HG02642 (cell line): ENCODE data around the gene TAS2R39.
"Not testable (repeated sequence)": the region's sequence is repeated elsewhere in the genome, so short reads cannot be mapped to it uniquely, and the experiment has no call there.

Experiments
- ATAC-seq: cut with Tn5 transposase; IDR thresholded peaks from one replicate; pipeline ENCODE4 v1.9.1; 2021; ENCODE audit warnings: mild to moderate bottlenecking; ENCODE audit not compliant: unreplicated experiment, poor library complexity

TAS2R39 gene

DNA sequence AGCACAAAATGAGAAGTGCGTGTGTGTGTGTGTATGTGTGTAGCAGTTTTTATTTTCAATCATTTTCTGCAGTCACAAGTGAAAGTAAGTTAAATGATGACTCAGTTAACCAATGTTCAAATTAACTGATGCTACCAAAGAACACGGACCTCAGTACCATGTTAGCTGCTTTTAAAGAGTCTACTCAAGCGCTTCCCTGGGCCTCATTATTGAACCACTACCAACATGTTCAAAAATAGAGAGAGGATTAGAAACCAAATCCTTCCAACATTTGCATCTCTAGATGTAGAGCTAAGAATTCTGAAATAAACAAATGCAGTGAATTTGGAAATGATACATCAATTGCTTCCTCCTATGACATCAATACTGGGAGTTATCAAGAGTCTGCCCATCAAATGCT lies at the start of gene TAS2R39:
TSS of gene TAS2R39 (plus strand) at position 396 of the 400 bp plus-strand sequence. CDS start at position 396, 0 bp downstream.
- no peak for ATAC-seq

- no peak for ATAC-seq
Observed at GRCh38 chr7:143147070-143147469, 36.1 kb upstream of the TAS2R39 start.

- ATAC-seq = no peak
Observed at GRCh38 chr7:143148050-143148449, 35.2 kb upstream of the TAS2R39 start.

- ATAC-seq = no peak
Observed at GRCh38 chr7:143148651-143149050, 34.6 kb upstream of the TAS2R39 start.

DNA sequence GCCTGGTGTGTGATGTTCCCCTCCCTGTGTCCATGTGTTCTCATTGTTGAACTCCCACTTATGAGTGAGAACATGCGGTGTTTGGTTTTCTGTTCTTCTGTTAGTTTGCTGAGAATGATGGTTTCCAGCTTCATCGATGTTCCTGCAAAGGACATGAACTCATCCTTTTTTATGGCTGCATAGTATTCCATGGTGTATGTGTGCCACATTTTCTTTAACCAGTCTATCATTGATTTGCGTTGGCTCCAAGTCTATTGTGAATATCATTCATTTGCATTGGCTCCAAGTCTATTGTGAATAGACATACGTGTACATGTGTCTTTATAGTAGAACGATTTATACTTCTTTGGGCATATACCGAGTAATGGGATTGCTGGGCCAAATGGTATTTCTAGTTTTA lies 32.5 kb upstream of the TAS2R39 start:
- not testable (repeated sequence) for ATAC-seq

DNA sequence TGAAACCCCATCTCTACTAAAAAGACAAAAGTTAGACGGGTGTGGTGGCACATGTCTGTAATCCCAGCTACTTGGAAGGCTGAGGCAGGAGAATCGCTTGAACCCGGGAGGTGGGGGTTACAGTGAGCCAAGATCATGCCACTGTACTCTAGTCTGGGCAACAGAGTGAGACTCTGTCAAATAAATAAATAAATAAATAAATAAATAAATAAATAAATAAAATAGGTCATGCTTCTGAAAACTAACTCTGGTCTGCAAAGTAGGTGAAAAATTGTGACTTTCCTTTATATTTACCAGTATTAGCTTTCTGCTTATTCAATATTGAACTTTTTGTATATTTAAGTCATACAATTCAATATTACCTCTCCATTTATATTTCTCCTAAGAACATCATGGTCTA lies 24.6 kb upstream of the TAS2R39 start:
- ATAC-seq = not testable (repeated sequence)

GRCh38 chr7:143171697-143172096 lies 11.5 kb upstream of the TAS2R39 start:
- no peak for ATAC-seq

GRCh38 chr7:143172354-143172753 lies 10.9 kb upstream of the TAS2R39 start:
- ATAC-seq = no peak

- ATAC-seq = no peak
Observed at GRCh38 chr7:143176128-143176527, 7.1 kb upstream of the TAS2R39 start.

DNA sequence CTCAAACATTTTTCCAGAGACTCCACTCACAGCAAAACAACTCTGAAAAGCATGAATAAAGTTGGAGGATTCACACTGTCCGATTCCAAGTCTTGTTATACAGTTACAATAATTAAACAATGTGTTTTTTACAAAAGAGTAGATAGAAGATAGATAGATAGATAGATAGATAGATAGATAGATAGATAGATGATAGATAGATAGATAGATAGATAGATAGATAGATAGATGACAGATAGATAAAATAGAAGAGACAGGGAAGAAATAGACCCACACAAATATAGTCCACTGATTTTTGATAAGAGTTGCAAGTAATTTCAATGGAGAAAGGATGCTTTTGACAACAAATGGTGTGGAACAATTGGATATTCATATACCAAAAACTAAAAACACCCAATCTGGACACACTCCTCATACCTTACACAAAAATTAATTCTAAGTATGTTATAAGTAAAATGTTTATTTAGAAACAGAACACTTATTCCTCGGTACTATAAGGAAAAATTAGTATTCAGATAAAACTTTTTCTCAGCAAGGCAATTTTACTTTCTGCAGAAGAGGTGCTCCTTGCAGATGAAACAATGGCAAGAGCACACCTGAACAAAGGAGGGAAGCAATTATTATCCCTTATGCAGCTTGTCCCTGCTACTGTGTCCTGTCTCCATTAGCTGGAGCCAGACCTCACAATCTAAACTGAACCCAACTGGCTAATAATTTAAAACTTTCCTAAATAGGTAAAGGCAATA lies 5.7 kb upstream of the TAS2R39 start:
- ATAC-seq = no peak

DNA sequence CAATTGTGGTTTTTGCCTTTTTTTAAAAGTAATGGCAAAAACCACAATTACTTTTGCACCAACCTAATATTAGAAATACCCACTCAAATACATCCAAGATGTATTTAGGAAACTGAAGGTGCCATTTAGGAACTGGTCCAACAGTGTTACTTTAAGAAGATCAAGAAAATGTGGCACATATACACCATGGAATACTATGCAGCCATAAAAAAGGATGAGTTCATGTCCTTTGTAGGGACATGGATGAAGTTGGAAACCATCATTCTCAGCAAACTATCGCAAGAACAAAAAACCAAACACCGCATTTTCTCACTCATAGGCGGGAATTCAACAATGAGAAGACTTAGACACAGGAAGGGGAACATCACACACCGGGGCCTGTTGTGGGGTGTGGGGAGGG lies 2.4 kb upstream of the TAS2R39 start:
- ATAC-seq = not testable (repeated sequence)

DNA sequence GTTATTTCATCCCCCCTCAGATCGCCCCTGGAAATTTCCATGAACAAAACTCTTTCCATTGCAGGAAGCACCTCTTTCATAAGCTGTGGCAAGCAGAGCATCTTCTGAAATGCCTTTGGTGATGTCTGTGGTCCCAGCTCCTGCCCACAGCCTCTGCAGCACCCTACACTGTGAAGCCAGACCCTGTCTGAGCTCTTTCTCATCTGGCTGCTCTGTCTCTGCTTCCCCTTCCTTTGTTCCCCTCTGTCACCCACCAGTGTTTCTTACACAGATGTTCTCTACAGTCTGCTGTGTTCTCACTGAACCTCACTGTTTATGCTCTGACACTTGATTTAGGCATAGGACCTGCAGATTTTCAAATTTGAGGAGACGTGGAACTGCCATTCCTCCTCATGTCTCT lies 1.9 kb upstream of the TAS2R39 start:
- ATAC-seq = no peak

DNA sequence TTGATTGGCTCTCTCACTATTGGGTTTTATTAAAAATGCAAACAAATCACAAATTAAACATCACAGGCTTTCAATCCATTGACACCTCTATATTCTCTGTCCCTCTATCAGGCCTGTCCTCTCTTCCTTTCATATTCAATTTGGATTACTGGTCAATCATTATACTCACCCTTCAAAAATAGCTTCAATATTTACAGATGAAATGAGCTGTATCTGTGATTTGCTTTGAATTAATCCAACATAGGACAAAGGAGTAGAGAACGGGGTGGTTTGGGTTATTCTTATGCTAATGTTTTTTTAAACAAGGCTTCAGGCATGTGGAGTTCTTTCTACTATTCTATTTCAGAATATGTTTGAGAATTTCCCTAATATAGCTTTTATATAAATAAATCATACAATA lies 2.3 kb downstream of the TAS2R39 start:
- no peak for ATAC-seq

- no peak for ATAC-seq
Observed at GRCh38 chr7:143188994-143189393, 5.8 kb downstream of the TAS2R39 start.

- no peak for ATAC-seq
Observed at GRCh38 chr7:143193880-143194279, 10.7 kb downstream of the TAS2R39 start.

- peak; percentile 61 for ATAC-seq
Observed at GRCh38 chr7:143199040-143199439, 15.8 kb downstream of the TAS2R39 start.

- no peak for ATAC-seq
Observed at GRCh38 chr7:143202161-143202560, 18.9 kb downstream of the TAS2R39 start.

GRCh38 chr7:143203386-143203785 lies 20.2 kb downstream of the TAS2R39 start:
- no peak for ATAC-seq

DNA sequence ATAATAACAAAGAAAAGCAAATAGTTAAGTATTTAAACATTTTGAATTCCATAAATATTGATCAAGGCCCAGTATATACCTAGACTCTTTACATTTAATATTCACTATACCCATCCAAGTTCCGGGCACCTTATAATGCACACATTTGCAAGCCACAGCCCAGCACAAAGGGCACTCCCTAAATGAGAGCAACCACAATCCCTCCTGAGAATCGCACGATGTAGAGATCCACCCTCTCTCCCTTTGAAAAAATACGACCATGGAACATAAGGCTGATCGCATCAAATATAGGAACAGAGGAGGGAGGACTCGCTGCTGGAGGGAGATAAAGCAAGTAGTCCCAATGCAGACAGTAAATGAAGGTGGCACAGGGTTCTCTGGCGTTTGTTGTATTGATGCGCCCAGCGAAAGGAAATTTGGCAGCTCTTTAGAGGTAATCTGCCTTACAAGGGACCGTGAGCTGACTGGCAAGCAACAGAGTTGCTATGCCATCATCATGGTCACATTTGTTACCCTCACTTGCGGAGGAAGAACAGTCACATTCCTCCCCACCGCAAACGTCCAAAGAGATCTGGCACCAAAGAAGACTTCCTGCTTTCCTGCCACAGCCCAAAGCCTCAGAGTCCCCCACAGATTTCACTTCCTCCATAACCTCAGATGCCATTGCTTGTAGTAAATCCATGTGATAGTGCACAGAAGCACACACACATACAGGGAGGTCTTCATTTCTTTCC lies 22.5 kb downstream of the TAS2R39 start:
- ATAC-seq = peak; percentile 78

DNA sequence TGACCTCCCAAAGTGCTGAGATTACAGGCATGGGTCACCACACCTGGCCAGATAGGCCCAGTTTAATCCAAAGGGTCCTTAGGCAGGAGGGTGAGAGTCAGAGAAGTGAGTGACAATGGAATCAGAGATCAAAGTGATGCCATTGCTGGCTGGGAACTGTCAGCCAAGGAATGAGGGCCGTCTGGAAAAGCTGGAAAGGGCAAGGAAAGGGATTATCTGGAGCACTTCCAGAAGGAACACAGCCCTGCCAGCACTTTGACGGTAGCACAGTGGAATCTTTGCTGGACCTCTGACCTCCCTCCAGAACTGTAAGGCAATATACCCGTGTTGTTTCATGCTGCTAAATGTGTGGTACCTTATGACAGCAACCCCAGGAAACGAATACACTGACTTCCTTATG lies 27.3 kb downstream of the TAS2R39 start:
- no peak for ATAC-seq

DNA sequence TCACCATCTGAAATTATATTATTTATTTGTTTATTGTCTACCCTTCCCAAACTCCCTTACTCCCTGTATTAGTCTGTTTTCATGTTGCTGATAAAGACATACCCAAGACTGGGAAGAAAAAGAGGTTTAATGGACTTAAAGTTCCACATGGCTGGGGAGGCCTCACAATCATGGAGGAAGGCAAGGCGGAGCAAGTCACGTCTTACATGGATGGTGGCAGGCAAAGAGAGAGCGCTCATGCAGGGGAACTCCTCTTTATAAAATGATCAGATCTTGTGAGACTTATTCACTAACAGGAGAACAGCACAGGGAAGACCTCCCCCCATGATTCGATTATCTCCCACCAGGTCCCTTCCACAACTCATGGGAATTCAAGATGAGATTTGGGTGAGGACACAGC lies 30.3 kb downstream of the TAS2R39 start:
- not testable (repeated sequence) for ATAC-seq
